Caco-2 (cell line): ENCODE results near the gene IRS1. TPM values are rescaled to one million over a fixed set of nuclear protein-coding genes. Genes with fewer than 3 reads are reported as not detected.

Experiments used
- BruUV-seq: library from RNA; stranded (reverse); fragments of 400-500 nt; replicated peaks from 2 replicates; lab custom pipeline; 2021; lab: Mats Ljungman, UMichigan
- CTCF ChIA-PET: fragments of 300-600 bp; sonication (Branson Sonifier 250); formaldehyde crosslinking; loops from one replicate; lab custom pipeline; 2022; ENCODE audit warnings: antibody characterized with exemption; lab: Charles Lee
- POLR2A ChIA-PET: fragments of 300-600 bp; sonication (Branson Sonifier 250); formaldehyde crosslinking; loops from one replicate; lab custom pipeline; 2022; ENCODE audit warnings: antibody characterized with exemption; lab: Charles Lee
- DNase-seq, 2 experiments: peaks; one replicate each; pipeline versions ENCODE4 v3.0.0 to v3.0.0-alpha.2; 2020 to 2022
- H3K27me3 ChIP-seq: replicated peaks from 2 replicates; pipeline ENCODE4 v1.6.0; 2011; ENCODE audit warnings: low read length; ENCODE audit not compliant: control insufficient read depth, insufficient read depth
- H3K36me3 ChIP-seq: 2 replicates; pipeline ENCODE4 v1.5.1; 2011; ENCODE audit warnings: low read length; ENCODE audit not compliant: control insufficient read depth, insufficient read depth
- H3K4me1 ChIP-seq: fragments of 250-450 bp; sonication (Bioruptor Pico); 2 replicates; pipeline ENCODE4 v1.5.1; 2020; ENCODE audit warnings: mild to moderate bottlenecking
- H3K4me3 ChIP-seq: 2 replicates; pipeline ENCODE4 v1.5.1; 2011; ENCODE audit warnings: low read depth, mild to moderate bottlenecking, control low read depth, low read length
- H3K9me3 ChIP-seq: fragments of 250-450 bp; sonication (Bioruptor Pico); 2 replicates; pipeline ENCODE4 v1.5.1; 2020; ENCODE audit warnings: mild to moderate bottlenecking, moderate library complexity
- H3K27ac Mint-ChIP-seq: one replicate; pipeline ENCODE4 v1.8.0; 2022; ENCODE audit warnings: mixed read lengths; ENCODE audit not compliant: unreplicated experiment
- H3K27me3 Mint-ChIP-seq: one replicate; pipeline ENCODE4 v1.8.0; 2022; ENCODE audit warnings: mixed read lengths; ENCODE audit not compliant: insufficient read depth, unreplicated experiment
- H3K36me3 Mint-ChIP-seq: one replicate; pipeline ENCODE4 v1.8.0; 2022; ENCODE audit warnings: mild to moderate bottlenecking, mixed read lengths; ENCODE audit not compliant: insufficient read depth, unreplicated experiment
- H3K4me1 Mint-ChIP-seq: one replicate; pipeline ENCODE4 v1.8.0; 2022; ENCODE audit warnings: low read depth, mixed read lengths; ENCODE audit not compliant: unreplicated experiment
- H3K4me3 Mint-ChIP-seq: one replicate; pipeline ENCODE4 v1.8.0; 2022; ENCODE audit warnings: mild to moderate bottlenecking, moderate library complexity, mixed read lengths; ENCODE audit not compliant: unreplicated experiment
- H3K9me3 Mint-ChIP-seq: one replicate; pipeline ENCODE4 v1.8.0; 2022; ENCODE audit warnings: mixed read lengths; ENCODE audit not compliant: unreplicated experiment
- intact Hi-C: fragments of 100-400 bp; cut with micrococcal nuclease; formaldehyde crosslinking; loops from one replicate; pipeline ENCODE4 v1.10.0; 2022; ENCODE audit not compliant: unreplicated experiment
- total RNA-seq: library from RNA; stranded (reverse); gene quantifications from 2 replicates; pipeline ENCODE4 v1.2.3, GENCODE V29; 2022
- TF ChIP-seq, protein P1 (sequence below), 2 experiments: fragments of 200-600 bp in 1 of 2; IDR thresholded peaks; 1 replicate in 1 of 2; 2 replicates in 1 of 2; pipeline versions ENCODE4 v1.5.1 to v1.8.0; 2011 to 2022; ENCODE audit warnings: antibody characterized with exemption in 1 of 2, control low read depth in 1 of 2, inconsistent platforms in 1 of 2, low read depth in 1 of 2, low read length in 1 of 2, mild to moderate bottlenecking in 1 of 2, moderate library complexity in 1 of 2; ENCODE audit not compliant: insufficient read depth in 1 of 2, severe bottlenecking in 1 of 2, unreplicated experiment in 1 of 2

Gene IRS1
- total RNA-seq, 1 experiment from 2014 or later = 27.9 TPM

DNA sequence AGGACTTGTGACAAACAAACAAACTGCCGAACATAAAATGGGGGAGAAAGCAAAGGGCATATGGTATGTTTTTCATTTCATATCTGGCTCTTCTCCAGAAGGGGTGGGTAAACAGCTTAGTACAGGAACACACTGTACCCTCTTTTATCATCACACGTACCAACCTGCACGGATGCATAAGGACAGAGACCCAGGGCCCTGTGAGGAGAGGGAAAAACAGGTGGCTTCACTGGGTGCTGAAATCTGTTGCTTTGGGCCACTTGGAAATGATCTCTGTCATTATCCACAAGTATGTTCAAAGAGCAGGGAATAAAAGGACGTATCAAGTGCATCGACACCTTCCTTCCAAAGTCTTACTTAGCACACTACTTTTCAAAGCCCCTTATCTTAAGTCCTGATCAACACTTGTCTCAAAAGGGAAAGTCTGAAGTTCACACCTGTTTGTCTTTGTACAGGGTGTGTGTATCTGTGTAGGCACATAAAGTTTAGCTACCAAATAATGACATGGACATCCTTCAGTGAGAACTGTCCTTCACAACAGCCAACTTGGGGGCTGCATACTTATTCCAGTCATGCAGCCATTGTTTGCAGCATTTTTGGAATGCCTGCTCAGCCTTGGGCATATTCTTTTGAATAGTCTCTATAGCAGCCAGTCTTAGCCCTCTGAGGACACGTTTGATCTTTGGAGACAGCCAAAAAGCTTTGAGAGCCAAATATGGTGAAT lies 60.6 kb downstream of the IRS1 start:
- TF ChIP-seq, protein P1, sequence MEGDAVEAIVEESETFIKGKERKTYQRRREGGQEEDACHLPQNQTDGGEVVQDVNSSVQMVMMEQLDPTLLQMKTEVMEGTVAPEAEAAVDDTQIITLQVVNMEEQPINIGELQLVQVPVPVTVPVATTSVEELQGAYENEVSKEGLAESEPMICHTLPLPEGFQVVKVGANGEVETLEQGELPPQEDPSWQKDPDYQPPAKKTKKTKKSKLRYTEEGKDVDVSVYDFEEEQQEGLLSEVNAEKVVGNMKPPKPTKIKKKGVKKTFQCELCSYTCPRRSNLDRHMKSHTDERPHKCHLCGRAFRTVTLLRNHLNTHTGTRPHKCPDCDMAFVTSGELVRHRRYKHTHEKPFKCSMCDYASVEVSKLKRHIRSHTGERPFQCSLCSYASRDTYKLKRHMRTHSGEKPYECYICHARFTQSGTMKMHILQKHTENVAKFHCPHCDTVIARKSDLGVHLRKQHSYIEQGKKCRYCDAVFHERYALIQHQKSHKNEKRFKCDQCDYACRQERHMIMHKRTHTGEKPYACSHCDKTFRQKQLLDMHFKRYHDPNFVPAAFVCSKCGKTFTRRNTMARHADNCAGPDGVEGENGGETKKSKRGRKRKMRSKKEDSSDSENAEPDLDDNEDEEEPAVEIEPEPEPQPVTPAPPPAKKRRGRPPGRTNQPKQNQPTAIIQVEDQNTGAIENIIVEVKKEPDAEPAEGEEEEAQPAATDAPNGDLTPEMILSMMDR (IDR thresholded peaks at IDR 0.05; ENCODE audit: insufficient read depth in 1 of 2, low read depth in 1 of 2, low read length in 1 of 2, severe bottlenecking in 1 of 2, unreplicated experiment in 1 of 2) = no peak
- Mint-ChIP-seq H3K36me3 (peaks cover 13% of the 10 kb centered on the region), H3K9me3 (no peaks in the 10 kb centered on the region), H3K4me1 (peaks cover 9% of the 10 kb centered on the region), H3K27ac (peak overlapping the region; percentile 53), H3K27me3 (no peaks in the 10 kb centered on the region), H3K4me3 (peak overlapping the region; percentile 45)
- no peak overlapping the region for H3K4me3 ChIP-seq
- intact Hi-C loops = loop anchor here (2.0 to 5.0 kb wide), 2 partner anchors 22 to 257 kb away; no protein-coding TSS in a partner anchor
- BruUV-seq = no TSS peak
- H3K36me3 ChIP-seq = no peaks in the 10 kb centered on the region; the same call in 1 of the 2 replicates
- no peaks in the 10 kb centered on the region for H3K9me3 ChIP-seq
- H3K27me3 ChIP-seq = no peaks in the 10 kb centered on the region
- POLR2A ChIA-PET = no interaction called here
- peaks cover 53% of the 10 kb centered on the region for H3K4me1 ChIP-seq
- peak in 1 of 2 experiments; percentile 7 for DNase-seq
- CTCF ChIA-PET = interaction anchor here (0.6 kb wide), 1 partner anchor 56 kb away, joined by 3 read pairs; no protein-coding TSS in a partner anchor

DNA sequence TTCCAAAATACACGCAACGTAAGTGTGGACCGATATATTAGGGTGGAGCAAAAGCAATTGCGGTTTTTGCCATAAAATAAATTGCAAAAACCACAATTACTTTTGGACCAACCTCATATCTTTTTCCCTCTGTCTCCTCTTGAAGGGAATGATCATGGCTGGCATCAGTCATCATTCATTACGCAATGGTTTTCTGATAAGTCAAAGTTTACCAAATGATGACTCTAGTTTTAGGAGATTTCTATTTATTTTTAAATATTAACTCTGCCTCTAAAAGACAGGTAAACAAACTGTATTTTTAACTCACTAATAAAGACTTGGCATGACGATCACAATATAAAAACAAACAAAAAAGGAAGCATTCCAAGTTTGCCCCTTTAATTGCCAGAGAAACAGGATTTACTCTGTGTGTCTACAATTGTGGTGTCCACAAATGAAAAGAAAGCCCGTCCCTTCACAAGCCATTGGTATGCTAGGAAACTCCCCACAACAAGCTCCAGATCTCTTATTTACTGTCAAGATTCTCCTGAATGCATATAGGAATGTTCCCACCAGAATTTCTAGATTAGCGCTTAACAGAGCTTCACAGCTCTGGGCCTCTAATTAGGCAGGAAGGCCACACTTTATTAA lies 61.3 kb downstream of the IRS1 start:
- no peaks in the 10 kb centered on the region; the same call in 1 of the 2 replicates for H3K36me3 ChIP-seq
- ChIA-PET POLR2A (no interaction called here), CTCF (no interaction called here)
- no peaks in the 10 kb centered on the region for H3K27me3 ChIP-seq
- intact Hi-C loops = loop anchor here (2.0 to 5.0 kb wide), 2 partner anchors 22 to 256 kb away; no protein-coding TSS in a partner anchor
- Mint-ChIP-seq H3K9me3 (no peaks in the 10 kb centered on the region), H3K4me1 (peaks cover 9% of the 10 kb centered on the region), H3K27me3 (no peaks in the 10 kb centered on the region), H3K36me3 (peaks cover 13% of the 10 kb centered on the region), H3K4me3 (peak overlapping the region; percentile 45), H3K27ac (peak overlapping the region; percentile 53)
- DNase-seq = no peak
- TF ChIP-seq, protein P1 (IDR thresholded peaks at IDR 0.05; ENCODE audit: insufficient read depth in 1 of 2, low read depth in 1 of 2, low read length in 1 of 2, severe bottlenecking in 1 of 2, unreplicated experiment in 1 of 2) = no peak
- H3K4me1 ChIP-seq = peaks cover 60% of the 10 kb centered on the region
- H3K9me3 ChIP-seq = no peaks in the 10 kb centered on the region
- no TSS peak for BruUV-seq
- H3K4me3 ChIP-seq = no peak overlapping the region

DNA sequence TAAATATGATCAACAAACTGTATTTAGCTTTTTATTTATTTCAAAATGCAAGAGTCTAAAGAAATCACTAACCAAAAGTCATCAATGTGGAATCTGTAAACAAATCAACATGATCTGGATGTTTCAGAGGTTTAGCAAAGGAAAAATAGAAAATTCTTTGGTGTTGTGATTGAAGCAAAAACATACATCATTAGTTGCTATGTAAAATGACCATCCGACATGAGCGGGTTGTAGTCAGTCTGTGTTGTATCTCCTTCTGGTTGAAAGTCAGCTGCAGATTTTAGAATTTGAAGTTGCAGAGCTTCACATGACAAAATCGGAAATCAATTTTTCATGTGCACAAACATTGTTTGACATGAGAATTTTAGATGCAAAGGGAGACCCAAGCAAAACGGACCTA lies 63.2 kb downstream of the IRS1 start:
- no peak overlapping the region for H3K4me3 Mint-ChIP-seq

More for the DNA sequence above, 63.2 kb downstream of the IRS1 start:
- no peak overlapping the region for H3K27ac Mint-ChIP-seq
- no peaks in the 10 kb centered on the region for H3K27me3 Mint-ChIP-seq
- H3K36me3 ChIP-seq = no peaks in the 10 kb centered on the region; the same call in 1 of the 2 replicates
- H3K4me3 ChIP-seq = no peak overlapping the region
- peaks cover 15% of the 10 kb centered on the region for H3K4me1 Mint-ChIP-seq
- H3K9me3 Mint-ChIP-seq = no peaks in the 10 kb centered on the region
- peaks cover 65% of the 10 kb centered on the region for H3K4me1 ChIP-seq
- ChIA-PET POLR2A (no interaction called here), CTCF (no interaction called here)
- DNase-seq = no peak
- no peaks in the 10 kb centered on the region for H3K9me3 ChIP-seq
- no peaks in the 10 kb centered on the region for H3K27me3 ChIP-seq
- intact Hi-C loops = loop anchor here (5.0 kb wide), 1 partner anchor 254 kb away; no protein-coding TSS in a partner anchor
- no TSS peak for BruUV-seq
- H3K36me3 Mint-ChIP-seq = peaks cover 19% of the 10 kb centered on the region
- TF ChIP-seq, protein P1 (IDR thresholded peaks at IDR 0.05; ENCODE audit: insufficient read depth in 1 of 2, low read depth in 1 of 2, low read length in 1 of 2, severe bottlenecking in 1 of 2, unreplicated experiment in 1 of 2) = no peak
